ENCODE results near the gene PAK6.

PAK6 gene

GRCh38 chr15:40269604-40270003, 30.7 kb downstream of the PAK6 start:
- no peak overlapping the region for H3K4me3 ChIP-seq
- no peaks in the 10 kb centered on the region for H3K27me3 ChIP-seq (ENCODE audit: low read depth)
- no peak for DNase-seq (ENCODE audit: low spot score in 2 of 2)
- in situ Hi-C loops (cut with MboI; ENCODE audit: low sequenced_read_pairs) = loop anchor here (5.0 to 25.0 kb wide), 3 partner anchors 47 to 482 kb away; partner anchors contain the start of gene FSIP1
- no peaks in the 10 kb centered on the region for H3K4me1 ChIP-seq
- H3K9me3 ChIP-seq = no peaks in the 10 kb centered on the region
- no peaks in the 10 kb centered on the region for H3K36me3 ChIP-seq (replicated peaks)

GRCh38 chr15:40270246-40270995, 31.6 kb downstream of the PAK6 start:
- H3K4me3 ChIP-seq = no peak overlapping the region
- DNase-seq (ENCODE audit: low spot score in 2 of 2) = no peak
- in situ Hi-C loops (cut with MboI; ENCODE audit: low sequenced_read_pairs) = loop anchor here (5.0 to 25.0 kb wide), 3 partner anchors 48 to 483 kb away; partner anchors contain the start of gene FSIP1

GRCh38 chr15:40271685-40272484, 33.0 kb downstream of the PAK6 start:
- Histone ChIP-seq H3K36me3 (replicated peaks) (no peaks in the 10 kb centered on the region), H3K4me1 (no peaks in the 10 kb centered on the region), H3K27me3 (ENCODE audit: low read depth) (no peaks in the 10 kb centered on the region), H3K4me3 (no peak overlapping the region), H3K9me3 (no peaks in the 10 kb centered on the region)
- in situ Hi-C loops (cut with MboI; ENCODE audit: low sequenced_read_pairs) = loop anchor here (5.0 to 25.0 kb wide), 3 partner anchors 50 to 485 kb away; partner anchors contain the start of gene FSIP1
- DNase-seq (ENCODE audit: low spot score in 2 of 2) = no peak

More at GRCh38 chr15:40270246-40270995, 31.6 kb downstream of the PAK6 start:
- H3K4me1 ChIP-seq = no peaks in the 10 kb centered on the region
- H3K9me3 ChIP-seq = no peaks in the 10 kb centered on the region
- H3K27me3 ChIP-seq (ENCODE audit: low read depth) = no peaks in the 10 kb centered on the region
- no peaks in the 10 kb centered on the region for H3K36me3 ChIP-seq (replicated peaks)

- no peak overlapping the region for H3K4me3 ChIP-seq
- DNase-seq (ENCODE audit: low spot score in 2 of 2) = no peak
- in situ Hi-C loops (cut with MboI; ENCODE audit: low sequenced_read_pairs) = loop anchor here (5.0 to 25.0 kb wide), 3 partner anchors 50 to 485 kb away; partner anchors contain the start of gene FSIP1
These were observed 33.7 kb downstream of the PAK6 start for GRCh38 chr15:40272485-40273056.

GRCh38 chr15:40273428-40273827, 34.6 kb downstream of the PAK6 start:
- in situ Hi-C loops (cut with MboI; ENCODE audit: low sequenced_read_pairs) = loop anchor here (5.0 to 25.0 kb wide), 3 partner anchors 51 to 486 kb away; partner anchors contain the start of gene FSIP1
- Histone ChIP-seq H3K36me3 (replicated peaks) (no peaks in the 10 kb centered on the region), H3K4me1 (no peaks in the 10 kb centered on the region), H3K27me3 (ENCODE audit: low read depth) (no peaks in the 10 kb centered on the region), H3K4me3 (no peak overlapping the region), H3K9me3 (no peaks in the 10 kb centered on the region)
- DNase-seq (ENCODE audit: low spot score in 2 of 2) = no peak

More at GRCh38 chr15:40272485-40273056, 33.7 kb downstream of the PAK6 start:
- Histone ChIP-seq H3K36me3 (replicated peaks) (no peaks in the 10 kb centered on the region), H3K4me1 (no peaks in the 10 kb centered on the region), H3K27me3 (ENCODE audit: low read depth) (no peaks in the 10 kb centered on the region), H3K9me3 (no peaks in the 10 kb centered on the region)

GRCh38 chr15:40274350-40275274, 35.7 kb downstream of the PAK6 start:
- DNase-seq (ENCODE audit: low spot score in 2 of 2) = peak; percentile 68 to 90
- in situ Hi-C loops (cut with MboI; ENCODE audit: low sequenced_read_pairs) = loop anchor here (5.0 to 25.0 kb wide), 3 partner anchors 52 to 487 kb away; partner anchors contain the start of gene FSIP1

GRCh38 chr15:40275523-40275922, 36.7 kb downstream of the PAK6 start:
- DNase-seq (ENCODE audit: low spot score in 2 of 2) = no peak
- no peak overlapping the region for H3K4me3 ChIP-seq
- H3K4me1 ChIP-seq = no peaks in the 10 kb centered on the region
- no peaks in the 10 kb centered on the region for H3K9me3 ChIP-seq
- no peaks in the 10 kb centered on the region for H3K36me3 ChIP-seq (replicated peaks)
- in situ Hi-C loops (cut with MboI; ENCODE audit: low sequenced_read_pairs) = loop anchor here (10.0 kb wide), 1 partner anchor 231 kb away; no protein-coding TSS in a partner anchor
- H3K27me3 ChIP-seq (ENCODE audit: low read depth) = no peaks in the 10 kb centered on the region

More at GRCh38 chr15:40274350-40275274, 35.7 kb downstream of the PAK6 start:
- no peaks in the 10 kb centered on the region for H3K27me3 ChIP-seq (ENCODE audit: low read depth)
- H3K4me1 ChIP-seq = no peaks in the 10 kb centered on the region
- no peaks in the 10 kb centered on the region for H3K9me3 ChIP-seq
- no peaks in the 10 kb centered on the region for H3K36me3 ChIP-seq (replicated peaks)
- no peak overlapping the region for H3K4me3 ChIP-seq

- no peaks in the 10 kb centered on the region for H3K9me3 ChIP-seq
- no peak for DNase-seq (ENCODE audit: low spot score in 2 of 2)
- no peak overlapping the region for H3K4me3 ChIP-seq
- in situ Hi-C loops (cut with MboI; ENCODE audit: low sequenced_read_pairs) = loop anchor here (10.0 kb wide), 1 partner anchor 231 kb away; no protein-coding TSS in a partner anchor
- no peaks in the 10 kb centered on the region for H3K4me1 ChIP-seq
- H3K36me3 ChIP-seq (replicated peaks) = no peaks in the 10 kb centered on the region
- no peaks in the 10 kb centered on the region for H3K27me3 ChIP-seq (ENCODE audit: low read depth)
These were observed 37.1 kb downstream of the PAK6 start for GRCh38 chr15:40275954-40276353.

GRCh38 chr15:40276927-40277326, 38.1 kb downstream of the PAK6 start:
- H3K4me1 ChIP-seq = no peaks in the 10 kb centered on the region; the same call in 1 of the 2 replicates
- H3K27me3 ChIP-seq (ENCODE audit: low read depth) = no peaks in the 10 kb centered on the region
- no peaks in the 10 kb centered on the region for H3K9me3 ChIP-seq
- H3K4me3 ChIP-seq = no peak overlapping the region
- DNase-seq (ENCODE audit: low spot score in 2 of 2) = no peak
- no peaks in the 10 kb centered on the region for H3K36me3 ChIP-seq (replicated peaks)
- in situ Hi-C loops (cut with MboI; ENCODE audit: low sequenced_read_pairs) = loop anchor here (10.0 kb wide), 1 partner anchor 232 kb away; no protein-coding TSS in a partner anchor

- Histone ChIP-seq H3K4me3 (no peak overlapping the region), H3K27me3 (ENCODE audit: low read depth) (no peaks in the 10 kb centered on the region), H3K36me3 (replicated peaks) (no peaks in the 10 kb centered on the region), H3K4me1 (no peaks in the 10 kb centered on the region; the same call in 1 of the 2 replicates), H3K9me3 (no peaks in the 10 kb centered on the region)
- no peak for DNase-seq (ENCODE audit: low spot score in 2 of 2)
- in situ Hi-C loops (cut with MboI; ENCODE audit: low sequenced_read_pairs) = loop anchor here (10.0 kb wide), 1 partner anchor 233 kb away; no protein-coding TSS in a partner anchor
These were observed 38.6 kb downstream of the PAK6 start for GRCh38 chr15:40277471-40277870.

- no peaks in the 10 kb centered on the region for H3K36me3 ChIP-seq (replicated peaks)
- peaks cover under 1% of the 10 kb centered on the region; the same call in 1 of the 2 replicates for H3K4me1 ChIP-seq
- no peaks in the 10 kb centered on the region for H3K9me3 ChIP-seq
- DNase-seq (ENCODE audit: low spot score in 2 of 2) = no peak
- no peak overlapping the region for H3K4me3 ChIP-seq
- in situ Hi-C loops (cut with MboI; ENCODE audit: low sequenced_read_pairs) = loop anchor here (10.0 kb wide), 1 partner anchor 233 kb away; no protein-coding TSS in a partner anchor
- H3K27me3 ChIP-seq (ENCODE audit: low read depth) = no peaks in the 10 kb centered on the region
These were observed 39.2 kb downstream of the PAK6 start for GRCh38 chr15:40278026-40278425.

GRCh38 chr15:40279437-40280141, 40.7 kb downstream of the PAK6 start:
- Histone ChIP-seq H3K4me3 (no peak overlapping the region), H3K27me3 (ENCODE audit: low read depth) (no peaks in the 10 kb centered on the region), H3K9me3 (no peaks in the 10 kb centered on the region), H3K36me3 (replicated peaks) (no peaks in the 10 kb centered on the region), H3K4me1 (peaks cover 4% of the 10 kb centered on the region; the same call in 1 of the 2 replicates)
- in situ Hi-C loops (cut with MboI; ENCODE audit: low sequenced_read_pairs) = loop anchor here (10.0 kb wide), 1 partner anchor 235 kb away; no protein-coding TSS in a partner anchor
- DNase-seq (ENCODE audit: low spot score in 2 of 2) = peak; percentile 33 to 90
